Lung (tissue), 12 donors: Measurements from ENCODE around the gene CREB5. TPM values are rescaled to one million over a fixed set of nuclear protein-coding genes. Genes with fewer than 3 reads are reported as not detected.

Source experiments
- ATAC-seq: fragments of 200-7000 bp; cut with Tn5 transposase; one replicate; pipeline ENCODE4 v1.9.1; 2020; ENCODE audit warnings: moderate number of reproducible peaks; ENCODE audit not compliant: insufficient read depth, low FRiP score
- DNase-seq, 3 donors: peaks; one replicate each; pipeline ENCODE4 v3.0.0-alpha.2; 2013 to 2017
- H3K27ac ChIP-seq, 2 donors: one replicate each; pipeline ENCODE4 v1.5.1; 2013; ENCODE audit warnings: mild to moderate bottlenecking in 2 of 2, moderate library complexity in 2 of 2, control low read depth in 1 of 2, inconsistent platforms in 1 of 2, low read depth in 1 of 2, low read length in 1 of 2
- H3K27me3 ChIP-seq, 3 donors: one replicate each; pipeline ENCODE4 v1.5.1; 2013; ENCODE audit warnings: low read length in 2 of 3; ENCODE audit not compliant: control insufficient read depth in 3 of 3, insufficient read depth in 3 of 3
- H3K36me3 ChIP-seq, 4 donors: one replicate each; pipeline ENCODE4 v1.5.1; 2013; ENCODE audit warnings: low read length in 4 of 4, mild to moderate bottlenecking in 1 of 4, moderate library complexity in 1 of 4; ENCODE audit not compliant: control insufficient read depth in 4 of 4, insufficient read depth in 4 of 4
- H3K4me1 ChIP-seq, 5 donors: one replicate each; pipeline ENCODE4 v1.5.1; 2013; ENCODE audit warnings: low read length in 5 of 5, mild to moderate bottlenecking in 2 of 5, moderate library complexity in 1 of 5; ENCODE audit not compliant: control insufficient read depth in 5 of 5, insufficient read depth in 5 of 5
- H3K4me3 ChIP-seq: one replicate; pipeline ENCODE4 v1.5.1; 2013; ENCODE audit warnings: mild to moderate bottlenecking, control low read depth, moderate library complexity
- H3K9ac ChIP-seq, 2 donors: one replicate each; pipeline ENCODE4 v1.5.1; 2013; ENCODE audit warnings: low read length in 2 of 2, control low read depth in 1 of 2; ENCODE audit not compliant: insufficient read depth in 1 of 2
- H3K9me3 ChIP-seq, 4 donors: one replicate each; pipeline ENCODE4 v1.5.1; 2013; ENCODE audit warnings: low read length in 3 of 4, mild to moderate bottlenecking in 1 of 4, moderate library complexity in 1 of 4; ENCODE audit not compliant: control insufficient read depth in 4 of 4, insufficient read depth in 3 of 4
- WGBS, 2 donors: extraction: QIAGEN DNeasy Blood & Tissue Kit; methylation state at CpG; one replicate each; pipeline ENCODE4 v1.1.7; 2013; 5-methylcytosine and 5-hydroxymethylcytosine counted together
- polyA plus RNA-seq, 2 donors: library from polyadenylated mRNA; stranded (reverse); fragments of 200-250 nt; gene quantifications; one replicate each; pipeline ENCODE4 v1.2.1, GENCODE V29; 2013
- total RNA-seq, 2 donors: library from RNA; depleted of rRNA in 1 of 2; stranded (reverse); fragments of >200 nt in 1 of 2; gene quantifications; one replicate each; pipeline ENCODE4 v1.2.1, GENCODE V29; 2014 to 2021
- TF ChIP-seq, protein P1 (sequence below): IDR thresholded peaks from 2 replicates; pipeline ENCODE4 v1.5.1; 2012; ENCODE audit warnings: mild to moderate bottlenecking; ENCODE audit errors: control extremely low read depth, extremely low read depth
- donor health status: control.
- donor health status: control.
- donor health status: Bipolar disorder and iron deficiency.
- donor health status: healthy.
- donor health status: DM: yes; HTN: yes; CAD: no.

The CREB5 gene
- total and polyA plus RNA-seq, 4 donors = 2.7 to 23.1 (median 9.6) TPM

DNA sequence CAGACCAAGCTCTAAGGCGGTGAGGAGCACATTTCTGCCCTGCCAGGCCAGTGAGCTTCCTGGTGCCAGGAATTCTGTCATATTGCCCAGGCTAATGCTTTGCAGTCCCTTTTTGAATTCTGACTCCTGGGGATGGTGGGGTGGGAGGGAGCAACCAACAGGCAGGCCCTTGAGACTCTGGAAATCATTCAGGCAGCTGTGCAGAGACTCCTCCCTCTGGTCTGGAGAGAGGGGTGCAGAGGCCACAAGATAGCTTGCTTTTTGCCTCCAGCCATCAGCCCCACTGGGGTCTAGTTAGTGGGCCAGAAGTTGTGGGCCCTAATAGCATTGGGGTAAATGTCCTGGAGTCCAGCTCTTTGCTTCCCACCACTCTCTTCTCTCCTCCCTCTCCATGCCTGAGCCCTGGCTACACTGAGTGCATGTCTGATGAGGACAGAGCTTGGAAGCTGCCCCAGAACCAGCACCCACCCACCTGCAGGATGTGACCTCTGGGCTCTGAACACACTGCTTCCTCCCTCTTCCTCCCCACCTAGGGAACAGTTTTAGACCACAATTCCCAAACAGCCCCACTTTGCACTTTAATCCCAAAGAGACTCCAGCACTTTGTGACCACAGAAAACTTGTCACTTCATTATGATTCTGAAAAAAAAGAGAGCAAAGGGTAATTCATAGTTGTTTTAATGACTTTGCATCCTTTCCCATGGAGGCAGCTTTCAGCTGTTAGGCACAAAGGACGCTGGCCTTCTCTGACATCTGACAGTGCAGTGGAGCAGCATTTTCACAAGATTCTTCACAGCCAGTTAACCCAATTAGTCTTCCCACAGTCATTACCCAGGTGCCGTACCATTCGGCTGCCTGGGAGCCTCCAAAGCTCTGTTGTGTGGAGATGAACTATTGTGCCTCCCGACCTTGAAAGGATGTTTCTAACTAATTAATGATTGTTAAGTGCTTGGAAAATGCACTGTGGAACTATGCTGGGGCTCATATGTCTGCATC, 283.3 kb downstream of the CREB5 start:
- Histone ChIP-seq H3K9ac (no peak overlapping the region), H3K27me3 (no peaks in the 10 kb centered on the region), H3K27ac (peak overlapping the region in 1 of 2 donors; percentile 17), H3K4me3 (no peak overlapping the region), H3K4me1 (peaks cover 0 to 28% (median 10%) of the 10 kb centered on the region in 5 donors), H3K36me3 (no peaks in the 10 kb centered on the region), H3K9me3 (peaks cover 0 to 3% (median 0%) of the 10 kb centered on the region in 4 donors)
- TF ChIP-seq, protein P1, sequence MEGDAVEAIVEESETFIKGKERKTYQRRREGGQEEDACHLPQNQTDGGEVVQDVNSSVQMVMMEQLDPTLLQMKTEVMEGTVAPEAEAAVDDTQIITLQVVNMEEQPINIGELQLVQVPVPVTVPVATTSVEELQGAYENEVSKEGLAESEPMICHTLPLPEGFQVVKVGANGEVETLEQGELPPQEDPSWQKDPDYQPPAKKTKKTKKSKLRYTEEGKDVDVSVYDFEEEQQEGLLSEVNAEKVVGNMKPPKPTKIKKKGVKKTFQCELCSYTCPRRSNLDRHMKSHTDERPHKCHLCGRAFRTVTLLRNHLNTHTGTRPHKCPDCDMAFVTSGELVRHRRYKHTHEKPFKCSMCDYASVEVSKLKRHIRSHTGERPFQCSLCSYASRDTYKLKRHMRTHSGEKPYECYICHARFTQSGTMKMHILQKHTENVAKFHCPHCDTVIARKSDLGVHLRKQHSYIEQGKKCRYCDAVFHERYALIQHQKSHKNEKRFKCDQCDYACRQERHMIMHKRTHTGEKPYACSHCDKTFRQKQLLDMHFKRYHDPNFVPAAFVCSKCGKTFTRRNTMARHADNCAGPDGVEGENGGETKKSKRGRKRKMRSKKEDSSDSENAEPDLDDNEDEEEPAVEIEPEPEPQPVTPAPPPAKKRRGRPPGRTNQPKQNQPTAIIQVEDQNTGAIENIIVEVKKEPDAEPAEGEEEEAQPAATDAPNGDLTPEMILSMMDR = no peak
- DNase-seq (no peak), ATAC-seq (no peak)
- 74 to 82% methylated on average over 5 of the region's 5 CpGs for WGBS, 2 donors

DNA sequence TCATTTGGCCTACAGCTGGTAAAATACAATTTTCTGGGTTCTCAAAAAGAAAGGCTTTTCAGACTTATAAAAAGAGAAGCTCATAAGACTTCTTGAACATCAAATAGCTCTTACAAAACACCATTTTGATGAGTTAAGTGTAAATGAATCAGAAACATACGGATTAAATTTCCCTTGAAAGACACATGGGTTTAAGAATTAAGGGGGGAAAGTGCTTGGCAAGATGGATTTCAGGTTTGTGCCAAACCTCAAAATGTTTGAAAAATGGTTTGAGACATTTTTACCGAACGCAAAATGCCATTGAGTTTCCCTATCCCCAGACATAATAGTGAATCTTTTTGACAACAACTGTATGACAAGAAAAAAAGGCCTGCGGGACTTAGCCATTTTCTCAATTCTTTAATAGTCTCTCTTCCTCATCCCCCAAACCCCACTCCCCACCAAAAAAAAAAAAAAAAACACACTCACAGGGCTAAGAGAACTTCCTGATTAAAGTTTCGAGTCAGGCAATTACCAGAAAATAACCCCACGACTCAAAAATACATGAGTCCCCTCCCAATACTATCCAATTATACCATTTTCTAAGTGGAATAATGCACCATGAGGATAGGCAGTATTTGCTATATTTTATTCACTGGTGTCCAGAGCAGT, 285.7 kb downstream of the CREB5 start:
- Histone ChIP-seq H3K27me3 (no peaks in the 10 kb centered on the region), H3K36me3 (no peaks in the 10 kb centered on the region), H3K9ac (no peak overlapping the region), H3K4me1 (peaks cover 8 to 51% (median 23%) of the 10 kb centered on the region in 5 donors), H3K4me3 (no peak overlapping the region), H3K9me3 (peaks cover 0 to 3% (median 0%) of the 10 kb centered on the region in 4 donors), H3K27ac (no peak overlapping the region)
- TF ChIP-seq, protein P1 = no peak
- DNase-seq (no peak), ATAC-seq (no peak)
- 48 to 73% methylated on average over 6 of the region's 6 CpGs for WGBS, 2 donors

DNA sequence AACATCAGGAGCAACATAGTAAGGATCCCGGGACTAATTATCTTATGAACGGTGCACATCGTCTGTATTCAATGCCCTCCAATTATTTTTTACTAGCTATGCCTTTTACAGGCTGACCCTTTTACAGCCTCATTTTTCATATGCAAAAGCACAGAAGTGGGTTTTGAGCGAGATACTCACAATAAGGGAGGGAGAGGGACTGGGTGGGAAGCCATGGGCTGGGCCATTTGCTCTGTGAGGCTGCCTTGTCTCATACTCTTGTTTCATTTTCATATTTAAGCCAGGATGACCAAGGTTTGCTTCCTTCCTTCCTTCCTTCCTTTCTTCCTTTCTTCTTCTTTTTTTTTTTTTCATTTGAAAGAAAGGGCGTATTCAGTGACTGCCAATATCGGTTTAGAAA, 286.5 kb downstream of the CREB5 start:
- peaks cover 8 to 51% (median 19%) of the 10 kb centered on the region in 5 donors for H3K4me1 ChIP-seq
- no peak for ATAC-seq
- no peak overlapping the region for H3K27ac ChIP-seq
- peaks cover 0 to 3% (median 0%) of the 10 kb centered on the region in 4 donors for H3K9me3 ChIP-seq
- H3K27me3 ChIP-seq = no peaks in the 10 kb centered on the region
- TF ChIP-seq, protein P1 = no peak
- WGBS, 2 donors = 68 to 73% methylated on average over 6 of the region's 6 CpGs
- H3K36me3 ChIP-seq = no peaks in the 10 kb centered on the region
- H3K9ac ChIP-seq = no peak overlapping the region
- H3K4me3 ChIP-seq = no peak overlapping the region
- DNase-seq = no peak
